C4-2B (cell line): ENCODE results near the gene SLC4A2.

Experiments
- CTCF ChIP-seq: fragments of 450-650 bp; conservative IDR thresholded peaks from 2 replicates; pipeline ENCODE4 v1.5.1; 2017; ENCODE audit warnings: mild to moderate bottlenecking
- ZFX ChIP-seq: fragments of 450-650 bp; IDR thresholded peaks from 2 replicates; pipeline ENCODE4 v1.6.1; 2017

- TF ChIP-seq CTCF, result no peak
- TF ChIP-seq ZFX, result no peak
Measured at GRCh38 chr7:151068069-151068773, 8.8 kb downstream of the SLC4A2 start.
